Glutamatergic neuron (in vitro differentiated cells): ENCODE results near the gene UNC13B. TPM values are rescaled to one million over a fixed set of nuclear protein-coding genes. Genes with fewer than 3 reads are reported as not detected.
A peak's percentile ranks its signal among the peaks of the same experiment; 100 is the strongest.

Experiments used
- DNase-seq: peaks from one replicate; pipeline ENCODE4 v3.0.0; 2022
- H3K27ac Mint-ChIP-seq: one replicate; pipeline ENCODE4 v1.8.0; 2020; ENCODE audit warnings: mild to moderate bottlenecking, mixed read lengths, inconsistent platforms; ENCODE audit not compliant: unreplicated experiment
- H3K27me3 Mint-ChIP-seq: one replicate; pipeline ENCODE4 v1.8.0; 2020; ENCODE audit warnings: mild to moderate bottlenecking, moderate library complexity, mixed read lengths, inconsistent platforms; ENCODE audit not compliant: unreplicated experiment
- H3K36me3 Mint-ChIP-seq: one replicate; pipeline ENCODE4 v1.8.0; 2020; ENCODE audit warnings: mild to moderate bottlenecking, mixed read lengths, inconsistent platforms; ENCODE audit not compliant: unreplicated experiment
- H3K4me1 Mint-ChIP-seq: one replicate; pipeline ENCODE4 v1.8.0; 2020; ENCODE audit warnings: mild to moderate bottlenecking, low read depth, mixed read lengths, inconsistent platforms; ENCODE audit not compliant: unreplicated experiment
- H3K4me3 Mint-ChIP-seq: one replicate; pipeline ENCODE4 v1.8.0; 2020; ENCODE audit warnings: mild to moderate bottlenecking, mixed read lengths, inconsistent platforms; ENCODE audit not compliant: unreplicated experiment
- H3K9me3 Mint-ChIP-seq: one replicate; pipeline ENCODE4 v1.8.0; 2020; ENCODE audit warnings: mild to moderate bottlenecking, moderate library complexity, mixed read lengths, inconsistent platforms; ENCODE audit not compliant: unreplicated experiment
- CTCF ChIP-seq: fragments of 200-600 bp; sonication (generic); IDR thresholded peaks from one replicate; pipeline ENCODE4 v1.5.0; 2021; ENCODE audit not compliant: partially characterized antibody, unreplicated experiment
- total RNA-seq: library from RNA; stranded (reverse); fragmentation: NEBNext Ultra II Directional; extraction: Animal tissue kit (Norgen Biotek cat#: 25700); gene quantifications from one replicate; pipeline ENCODE4 v1.2.1, GENCODE V29; 2021; ENCODE audit not compliant: unreplicated experiment

The UNC13B gene
- total RNA-seq, 1 donor from 2014 or later = 90.7 TPM

- Mint-ChIP-seq H3K4me3 (no peak overlapping the region), H3K36me3 (no peaks in the 10 kb centered on the region), H3K27me3 (no peaks in the 10 kb centered on the region), H3K9me3 (peaks cover 2% of the 10 kb centered on the region), H3K4me1 (peaks cover 4% of the 10 kb centered on the region), H3K27ac (peak overlapping the region; percentile 39)
- no peak for TF ChIP-seq CTCF
- DNase-seq = no peak
Observed at GRCh38 chr9:35254984-35255857, 93.4 kb downstream of the UNC13B start.

- Mint-ChIP-seq H3K4me3 (no peak overlapping the region), H3K27ac (no peak overlapping the region), H3K9me3 (peaks cover 2% of the 10 kb centered on the region), H3K36me3 (no peaks in the 10 kb centered on the region), H3K27me3 (no peaks in the 10 kb centered on the region), H3K4me1 (peaks cover 4% of the 10 kb centered on the region)
- no peak for DNase-seq
- TF ChIP-seq CTCF = no peak
Observed at GRCh38 chr9:35257986-35258659, 96.3 kb downstream of the UNC13B start.

- peaks cover 2% of the 10 kb centered on the region for H3K9me3 Mint-ChIP-seq
- no peak overlapping the region for H3K27ac Mint-ChIP-seq
- TF ChIP-seq CTCF = peak; percentile 42
- H3K36me3 Mint-ChIP-seq = no peaks in the 10 kb centered on the region
- no peaks in the 10 kb centered on the region for H3K27me3 Mint-ChIP-seq
- peak; percentile 71 for DNase-seq
- H3K4me1 Mint-ChIP-seq = peaks cover 4% of the 10 kb centered on the region
- no peak overlapping the region for H3K4me3 Mint-ChIP-seq
Observed at GRCh38 chr9:35258660-35259474, 97.1 kb downstream of the UNC13B start.

GRCh38 chr9:35260186-35260585 lies 98.4 kb downstream of the UNC13B start:
- no peak for TF ChIP-seq CTCF
- Mint-ChIP-seq H3K9me3 (peaks cover 2% of the 10 kb centered on the region), H3K4me3 (no peak overlapping the region), H3K36me3 (no peaks in the 10 kb centered on the region), H3K27ac (no peak overlapping the region), H3K27me3 (no peaks in the 10 kb centered on the region), H3K4me1 (peaks cover 3% of the 10 kb centered on the region)
- DNase-seq = no peak
